GM12892 (cell line): ENCODE data around the gene ABCC4.

ENCODE experiments used
- POLR2A ChIP-seq: IDR thresholded peaks from 2 replicates; pipeline ENCODE4 v1.6.1; 2011; ENCODE audit warnings: low read depth, low read length, control low read depth
- POLR2AphosphoS5 ChIP-seq: IDR thresholded peaks from 2 replicates; pipeline ENCODE4 v1.6.1; 2011; ENCODE audit warnings: low read depth, low read length, control low read depth
- TAF1 ChIP-seq: IDR thresholded peaks from 2 replicates; pipeline ENCODE4 v1.6.1; 2011; ENCODE audit warnings: low read depth, mild to moderate bottlenecking, control low read depth, low read length, borderline replicate concordance

DNA sequence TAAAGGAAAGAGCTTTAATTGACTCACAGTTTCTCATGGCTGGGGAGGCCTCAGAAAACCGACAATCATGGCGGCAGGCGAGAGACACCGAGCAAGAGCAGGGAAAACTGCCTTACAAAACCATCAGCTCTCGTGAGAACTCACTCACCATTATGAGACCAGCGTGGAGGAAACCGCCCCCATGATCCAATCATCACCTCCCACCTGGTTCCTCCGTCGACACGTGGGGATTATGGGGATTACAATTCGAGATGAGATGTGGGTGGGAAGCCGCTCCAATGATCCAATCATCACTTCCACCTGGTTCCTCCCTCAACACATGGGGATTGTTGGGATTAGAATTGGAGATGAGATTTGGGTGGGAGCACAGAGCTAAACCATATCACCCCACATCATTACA lies 293.9 kb downstream of the ABCC4 start:
- TF ChIP-seq TAF1 (no peak), POLR2A (no peak), POLR2AphosphoS5 (no peak)
